Activated T-cell treated with anti-CD3 and anti-CD28 coated beads, Interleukin-2, amount 50 U/mL, for 72 hours (primary cell): ENCODE measurements around the gene OPCML. TPM values are rescaled to one million over a fixed set of nuclear protein-coding genes. Genes with fewer than 3 reads are reported as not detected.

Experiments used
- ATAC-seq, 2 donors: fragments of 150-1000 bp; cut with Tn5 transposase; replicated peaks in 1 of 2; 2 replicates each; pipeline ENCODE4 v1.10.0; 2021; ENCODE audit warnings: moderate library complexity in 2 of 2, mild to moderate bottlenecking in 1 of 2
- DNase-seq, 2 donors: peaks; one replicate each; pipeline ENCODE4 v3.0.0; 2021 to 2022; ENCODE audit warnings: mixed read lengths in 1 of 2
- H3K27ac Mint-ChIP-seq: one replicate; pipeline ENCODE4 v1.8.0; 2022; ENCODE audit warnings: mild to moderate bottlenecking, moderate library complexity, mixed read lengths
- H3K27me3 Mint-ChIP-seq: one replicate; pipeline ENCODE4 v1.8.0; 2022; ENCODE audit warnings: low read depth, mixed read lengths
- H3K36me3 Mint-ChIP-seq, 2 donors: one replicate each; pipeline ENCODE4 v1.8.0; 2022; ENCODE audit warnings: mixed read lengths in 2 of 2, mild to moderate bottlenecking in 1 of 2; ENCODE audit not compliant: insufficient read depth in 2 of 2
- H3K4me1 Mint-ChIP-seq: one replicate; pipeline ENCODE4 v1.8.0; 2022; ENCODE audit warnings: low read depth, mixed read lengths
- H3K4me3 Mint-ChIP-seq, 2 donors: one replicate each; pipeline ENCODE4 v1.8.0; 2022; ENCODE audit warnings: mild to moderate bottlenecking in 2 of 2, mixed read lengths in 2 of 2, moderate library complexity in 2 of 2
- H3K9me3 Mint-ChIP-seq, 2 donors: one replicate each; pipeline ENCODE4 v1.8.0; 2022; ENCODE audit warnings: mixed read lengths in 2 of 2
- total RNA-seq, 2 donors: library from RNA; stranded (reverse); gene quantifications; one replicate each; pipeline ENCODE4 v1.2.3, GENCODE V29; 2022

OPCML gene
- total RNA-seq, 2 donors from 2014 or later = not detected

DNA sequence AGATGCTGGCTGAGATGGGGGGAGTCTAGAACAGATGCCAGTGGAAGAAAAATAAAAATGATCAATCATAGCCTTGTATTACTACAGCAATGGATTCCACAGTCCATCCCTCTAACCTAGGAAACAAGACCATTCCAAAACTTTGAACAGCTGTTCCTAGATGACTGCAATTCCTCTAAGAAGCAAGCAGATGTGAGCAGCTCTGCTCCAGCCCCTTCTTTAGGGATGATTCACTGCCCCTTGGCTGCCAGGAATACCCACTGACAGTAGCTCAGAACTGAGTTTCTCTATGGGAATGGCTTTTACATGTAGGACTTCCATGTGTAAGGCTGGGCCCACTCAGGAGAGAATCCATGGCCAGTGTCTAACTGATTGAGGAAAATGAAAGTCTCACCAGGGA, 943.9 kb downstream of the OPCML start:
- no peak overlapping the region for H3K27ac Mint-ChIP-seq
- H3K36me3 Mint-ChIP-seq = no peaks in the 10 kb centered on the region

DNA sequence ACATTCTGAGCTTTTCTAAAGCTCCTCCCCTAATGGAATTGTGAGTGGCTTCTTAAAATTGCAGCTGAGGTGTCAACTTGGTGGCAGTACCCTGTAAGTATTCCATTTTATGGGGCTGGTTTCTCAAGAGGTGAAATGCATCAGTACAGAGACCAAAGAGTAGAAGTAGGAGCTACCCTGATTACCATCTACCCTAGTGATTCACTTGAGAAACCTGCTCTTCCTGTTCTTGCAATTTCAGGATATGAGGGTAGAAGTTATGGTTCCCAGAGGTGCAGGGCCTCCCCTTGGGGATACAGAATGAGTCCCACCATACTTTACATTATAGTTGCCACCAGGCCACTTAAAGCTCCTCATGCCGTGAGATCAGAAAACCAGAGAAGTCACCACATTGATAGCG, 944.6 kb downstream of the OPCML start:
- Mint-ChIP-seq H3K4me3 (no peak overlapping the region), H3K27ac (no peak overlapping the region), H3K9me3 (peaks cover 3 to 7% of the 10 kb centered on the region in 2 donors), H3K27me3 (no peaks in the 10 kb centered on the region), H3K36me3 (no peaks in the 10 kb centered on the region), H3K4me1 (no peaks in the 10 kb centered on the region)
- ATAC-seq = no peak
- no peak for DNase-seq

More for the DNA sequence above, 943.9 kb downstream of the OPCML start:
- no peak for DNase-seq
- Mint-ChIP-seq H3K9me3 (peaks cover 3 to 13% of the 10 kb centered on the region in 2 donors), H3K4me1 (no peaks in the 10 kb centered on the region), H3K4me3 (no peak overlapping the region), H3K27me3 (no peaks in the 10 kb centered on the region)
- no peak for ATAC-seq

DNA sequence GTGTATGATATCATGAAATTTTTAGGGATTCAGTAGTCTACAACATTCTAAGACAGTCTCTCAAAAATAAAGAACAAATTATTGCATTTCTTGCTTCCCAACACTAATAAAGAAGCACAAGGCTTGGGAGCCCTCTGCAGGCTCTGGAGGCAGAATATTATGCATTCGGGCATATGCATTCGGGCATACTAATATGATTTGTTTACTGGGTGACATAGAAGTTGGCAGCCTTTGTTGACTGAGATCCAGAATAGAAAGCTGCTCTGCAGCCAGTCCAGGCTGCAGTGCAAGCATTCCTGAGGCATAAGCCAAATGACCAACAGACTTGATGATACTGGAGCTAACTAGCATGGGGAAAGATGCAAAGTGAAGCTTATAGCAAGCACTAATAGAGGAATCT, 945.5 kb downstream of the OPCML start:
- Mint-ChIP-seq H3K27me3 (no peaks in the 10 kb centered on the region), H3K27ac (no peak overlapping the region), H3K36me3 (no peaks in the 10 kb centered on the region), H3K9me3 (peaks cover 2 to 6% of the 10 kb centered on the region in 2 donors), H3K4me1 (no peaks in the 10 kb centered on the region), H3K4me3 (no peak overlapping the region)
- DNase-seq (no peak), ATAC-seq (no peak)

- Mint-ChIP-seq H3K4me3 (no peak overlapping the region), H3K27ac (no peak overlapping the region), H3K27me3 (no peaks in the 10 kb centered on the region), H3K36me3 (peaks cover 0 to 1% of the 10 kb centered on the region in 2 donors), H3K4me1 (no peaks in the 10 kb centered on the region), H3K9me3 (peaks cover 2 to 5% of the 10 kb centered on the region in 2 donors)
- ATAC-seq (no peak), DNase-seq (no peak)
These were observed 952.5 kb downstream of the OPCML start for GRCh38 chr11:132579634-132580327.

GRCh38 chr11:132579136-132579535, 953.2 kb downstream of the OPCML start:
- no peak for DNase-seq
- Mint-ChIP-seq H3K4me3 (no peak overlapping the region), H3K9me3 (peaks cover 4 to 8% of the 10 kb centered on the region in 2 donors), H3K27me3 (no peaks in the 10 kb centered on the region), H3K27ac (no peak overlapping the region), H3K36me3 (peaks cover 0 to 1% of the 10 kb centered on the region in 2 donors), H3K4me1 (no peaks in the 10 kb centered on the region)
- no peak for ATAC-seq

GRCh38 chr11:132578580-132578979, 953.7 kb downstream of the OPCML start:
- Mint-ChIP-seq H3K27ac (no peak overlapping the region), H3K4me3 (no peak overlapping the region), H3K9me3 (peaks cover 4 to 8% of the 10 kb centered on the region in 2 donors), H3K36me3 (peaks cover 0 to 1% of the 10 kb centered on the region in 2 donors), H3K27me3 (no peaks in the 10 kb centered on the region), H3K4me1 (no peaks in the 10 kb centered on the region)
- ATAC-seq (no peak), DNase-seq (no peak)

DNA sequence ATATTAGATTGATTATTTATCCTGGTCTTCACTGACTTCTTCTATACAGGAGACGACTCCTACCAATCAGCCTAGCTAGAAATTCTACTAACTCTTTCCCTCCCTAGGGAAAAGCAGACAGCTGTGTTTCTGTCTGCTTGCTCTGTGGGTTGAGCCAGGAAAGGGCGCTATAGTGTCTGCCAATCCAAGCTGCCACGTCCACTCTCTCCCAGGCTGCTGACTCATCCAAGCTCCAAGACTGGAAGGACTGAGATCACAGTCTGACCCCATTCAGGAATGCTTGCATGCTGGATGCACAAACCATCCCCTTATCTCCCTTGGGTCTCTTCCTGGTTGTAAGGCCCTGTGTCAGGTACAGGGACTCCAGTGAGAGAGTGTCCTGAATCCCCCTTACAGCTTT, 955.6 kb downstream of the OPCML start:
- no peak for ATAC-seq
- no peak overlapping the region for H3K4me3 Mint-ChIP-seq
- H3K36me3 Mint-ChIP-seq = peaks cover 0 to 1% of the 10 kb centered on the region in 2 donors
- DNase-seq = no peak
- no peak overlapping the region for H3K27ac Mint-ChIP-seq
- H3K27me3 Mint-ChIP-seq = no peaks in the 10 kb centered on the region
- peaks cover 4 to 8% of the 10 kb centered on the region in 2 donors for H3K9me3 Mint-ChIP-seq
- H3K4me1 Mint-ChIP-seq = no peaks in the 10 kb centered on the region

- DNase-seq = no peak
- Mint-ChIP-seq H3K4me1 (no peaks in the 10 kb centered on the region), H3K27ac (no peak overlapping the region), H3K27me3 (no peaks in the 10 kb centered on the region), H3K4me3 (no peak overlapping the region), H3K9me3 (peaks cover 7% of the 10 kb centered on the region in 2 donors), H3K36me3 (peaks cover 0 to 3% of the 10 kb centered on the region in 2 donors)
- ATAC-seq = no peak
These were observed 968.0 kb downstream of the OPCML start for GRCh38 chr11:132564091-132564885.

GRCh38 chr11:132563050-132563449, 969.3 kb downstream of the OPCML start:
- Mint-ChIP-seq H3K9me3 (peaks cover 7 to 10% of the 10 kb centered on the region in 2 donors), H3K36me3 (no peaks in the 10 kb centered on the region), H3K27me3 (no peaks in the 10 kb centered on the region), H3K4me1 (no peaks in the 10 kb centered on the region), H3K27ac (no peak overlapping the region), H3K4me3 (no peak overlapping the region)
- ATAC-seq = no peak
- no peak for DNase-seq

DNA sequence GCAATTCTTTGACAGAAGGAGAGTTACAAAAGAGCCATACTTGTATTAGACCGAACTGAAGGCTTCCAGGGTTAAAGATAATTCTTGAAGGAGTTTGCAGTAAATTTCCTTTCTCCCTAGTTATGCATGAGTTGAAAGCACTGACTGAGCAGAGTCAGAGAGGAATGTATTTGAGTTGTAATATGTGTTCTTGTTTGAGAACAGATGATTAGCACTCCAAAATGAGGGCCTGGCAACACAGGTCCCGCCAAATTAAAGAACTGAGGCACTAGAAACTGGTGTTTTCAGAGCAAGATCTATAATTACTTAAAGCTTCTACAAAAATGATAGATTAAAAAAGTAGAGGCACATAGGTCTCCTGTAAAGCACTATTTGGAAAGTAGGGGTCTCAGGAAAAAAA, 970.4 kb downstream of the OPCML start:
- Mint-ChIP-seq H3K9me3 (peaks cover 4 to 8% of the 10 kb centered on the region in 2 donors), H3K36me3 (no peaks in the 10 kb centered on the region), H3K27ac (no peak overlapping the region), H3K4me3 (no peak overlapping the region), H3K27me3 (no peaks in the 10 kb centered on the region), H3K4me1 (no peaks in the 10 kb centered on the region)
- DNase-seq = no peak
- ATAC-seq = no peak

- ATAC-seq (no peak), DNase-seq (no peak)
- H3K27me3 Mint-ChIP-seq = no peaks in the 10 kb centered on the region
- H3K4me3 Mint-ChIP-seq = no peak overlapping the region
- no peaks in the 10 kb centered on the region for H3K36me3 Mint-ChIP-seq
- H3K4me1 Mint-ChIP-seq = no peaks in the 10 kb centered on the region
- H3K27ac Mint-ChIP-seq = no peak overlapping the region
- H3K9me3 Mint-ChIP-seq = peaks cover 4 to 6% of the 10 kb centered on the region in 2 donors
These were observed 972.8 kb downstream of the OPCML start for GRCh38 chr11:132559331-132560036.

GRCh38 chr11:132556316-132556715, 976.0 kb downstream of the OPCML start:
- no peak overlapping the region for H3K27ac Mint-ChIP-seq
- no peak for ATAC-seq
- H3K9me3 Mint-ChIP-seq = peaks cover 9% of the 10 kb centered on the region in 2 donors
- peaks cover 0 to 2% of the 10 kb centered on the region in 2 donors for H3K36me3 Mint-ChIP-seq
- no peaks in the 10 kb centered on the region for H3K27me3 Mint-ChIP-seq
- no peak overlapping the region for H3K4me3 Mint-ChIP-seq
- DNase-seq = no peak
- no peaks in the 10 kb centered on the region for H3K4me1 Mint-ChIP-seq

DNA sequence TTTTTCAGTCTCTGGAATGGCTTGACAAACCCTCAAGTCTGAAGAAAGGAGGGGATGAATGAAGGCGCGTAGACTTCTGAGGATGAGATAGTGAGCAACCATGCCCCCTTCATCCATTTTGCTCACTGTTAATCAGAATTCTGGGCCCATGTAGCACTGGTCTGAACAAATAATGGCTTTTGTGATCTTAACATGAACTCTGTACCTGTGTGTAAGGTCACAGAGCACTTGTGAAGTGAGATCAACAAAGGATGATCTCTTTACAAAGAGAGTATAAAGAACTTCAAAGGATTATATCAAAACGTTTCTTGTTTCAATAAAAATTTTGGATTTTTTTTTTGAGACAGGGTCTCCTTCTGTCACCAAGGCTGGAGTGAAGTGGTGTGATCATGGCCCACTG, 976.7 kb downstream of the OPCML start:
- Mint-ChIP-seq H3K4me1 (no peaks in the 10 kb centered on the region), H3K27me3 (no peaks in the 10 kb centered on the region), H3K4me3 (no peak overlapping the region), H3K27ac (no peak overlapping the region), H3K36me3 (peaks cover 0 to 2% of the 10 kb centered on the region in 2 donors), H3K9me3 (peaks cover 9% of the 10 kb centered on the region in 2 donors)
- no peak for DNase-seq
- ATAC-seq = no peak
